ENCODE results near the gene MSI2.

Gene MSI2

GRCh38 chr17:57638284-57638683 lies 382.0 kb downstream of the MSI2 start:
- DNase-seq (ENCODE audit: low spot score) = no peak

- DNase-seq (ENCODE audit: low spot score) = no peak
Observed at GRCh38 chr17:57639381-57639780, 383.1 kb downstream of the MSI2 start.

GRCh38 chr17:57640079-57640478 lies 383.8 kb downstream of the MSI2 start:
- DNase-seq (ENCODE audit: low spot score) = no peak

GRCh38 chr17:57641761-57642160 lies 385.4 kb downstream of the MSI2 start:
- no peak for DNase-seq (ENCODE audit: low spot score)

- DNase-seq (ENCODE audit: low spot score) = no peak
Observed at GRCh38 chr17:57643062-57643461, 386.7 kb downstream of the MSI2 start.

GRCh38 chr17:57644326-57644725 lies 388.0 kb downstream of the MSI2 start:
- no peak for DNase-seq (ENCODE audit: low spot score)

GRCh38 chr17:57645950-57646665 lies 389.8 kb downstream of the MSI2 start:
- DNase-seq (ENCODE audit: low spot score) = no peak

GRCh38 chr17:57648720-57649119 lies 392.4 kb downstream of the MSI2 start:
- DNase-seq (ENCODE audit: low spot score) = no peak

- DNase-seq (ENCODE audit: low spot score) = no peak
Observed at GRCh38 chr17:57649191-57649590, 392.9 kb downstream of the MSI2 start.

- no peak for DNase-seq (ENCODE audit: low spot score)
Observed at GRCh38 chr17:57649731-57650484, 393.6 kb downstream of the MSI2 start.

- DNase-seq (ENCODE audit: low spot score) = no peak
Observed at GRCh38 chr17:57650548-57650947, 394.2 kb downstream of the MSI2 start.

- no peak for DNase-seq (ENCODE audit: low spot score)
Observed at GRCh38 chr17:57651451-57651850, 395.1 kb downstream of the MSI2 start.

GRCh38 chr17:57651996-57652395 lies 395.7 kb downstream of the MSI2 start:
- no peak for DNase-seq (ENCODE audit: low spot score)

- DNase-seq (ENCODE audit: low spot score) = no peak
Observed at GRCh38 chr17:57652811-57653210, 396.5 kb downstream of the MSI2 start.

- DNase-seq (ENCODE audit: low spot score) = no peak
Observed at GRCh38 chr17:57653279-57653678, 397.0 kb downstream of the MSI2 start.

GRCh38 chr17:57654040-57654775 lies 397.9 kb downstream of the MSI2 start:
- no peak for DNase-seq (ENCODE audit: low spot score)

- DNase-seq (ENCODE audit: low spot score) = no peak
Observed at GRCh38 chr17:57655553-57655952, 399.2 kb downstream of the MSI2 start.

GRCh38 chr17:57657211-57657610 lies 400.9 kb downstream of the MSI2 start:
- DNase-seq (ENCODE audit: low spot score) = no peak

GRCh38 chr17:57662041-57662440 lies 405.7 kb downstream of the MSI2 start:
- DNase-seq (ENCODE audit: low spot score) = no peak

- DNase-seq (ENCODE audit: low spot score) = peak; percentile 97
Observed at GRCh38 chr17:57662644-57663308, 406.5 kb downstream of the MSI2 start.

- no peak for DNase-seq (ENCODE audit: low spot score)
Observed at GRCh38 chr17:57663326-57664070, 407.2 kb downstream of the MSI2 start.

- DNase-seq (ENCODE audit: low spot score) = no peak
Observed at GRCh38 chr17:57665128-57665527, 408.8 kb downstream of the MSI2 start.
